Islet of Langerhans (tissue), 1 donor: ENCODE results near the gene RPL7L1.
"Not testable (repeated sequence)": the region's sequence is repeated elsewhere in the genome, so short reads cannot be mapped to it uniquely, and the experiment has no call there.

Experiments
- FAIRE-seq: peaks from one replicate; lab custom pipeline; 2011; peaks lifted over from hg19 to GRCh38; lab: Jason Lieb, UNC

Gene RPL7L1

DNA sequence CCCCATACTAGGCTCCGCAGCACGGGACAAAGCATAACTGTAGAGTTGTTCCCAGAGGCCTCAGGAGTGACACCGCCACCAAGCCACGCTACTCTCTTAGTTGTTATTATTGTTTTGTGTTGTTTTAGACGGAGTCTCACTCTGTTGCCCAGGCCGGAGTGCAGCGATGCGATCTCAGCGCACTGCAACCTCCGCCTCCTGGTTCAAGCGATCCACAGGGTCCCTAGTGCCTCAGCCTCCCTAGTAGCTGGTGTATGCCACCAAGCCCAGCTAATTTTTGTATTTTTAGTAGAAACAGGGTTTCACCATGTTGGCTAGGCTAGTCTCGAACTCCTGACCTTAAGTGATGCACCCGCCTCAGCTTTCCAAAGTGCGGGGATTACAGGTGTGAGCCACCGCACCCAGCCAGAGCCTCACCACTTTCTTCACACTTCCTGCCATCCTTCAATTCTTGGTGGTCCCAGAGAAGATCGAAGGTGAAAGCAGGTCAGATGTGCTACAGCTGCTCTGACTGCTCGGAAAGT lies 11.8 kb downstream of the RPL7L1 start:
- no peak for FAIRE-seq

DNA sequence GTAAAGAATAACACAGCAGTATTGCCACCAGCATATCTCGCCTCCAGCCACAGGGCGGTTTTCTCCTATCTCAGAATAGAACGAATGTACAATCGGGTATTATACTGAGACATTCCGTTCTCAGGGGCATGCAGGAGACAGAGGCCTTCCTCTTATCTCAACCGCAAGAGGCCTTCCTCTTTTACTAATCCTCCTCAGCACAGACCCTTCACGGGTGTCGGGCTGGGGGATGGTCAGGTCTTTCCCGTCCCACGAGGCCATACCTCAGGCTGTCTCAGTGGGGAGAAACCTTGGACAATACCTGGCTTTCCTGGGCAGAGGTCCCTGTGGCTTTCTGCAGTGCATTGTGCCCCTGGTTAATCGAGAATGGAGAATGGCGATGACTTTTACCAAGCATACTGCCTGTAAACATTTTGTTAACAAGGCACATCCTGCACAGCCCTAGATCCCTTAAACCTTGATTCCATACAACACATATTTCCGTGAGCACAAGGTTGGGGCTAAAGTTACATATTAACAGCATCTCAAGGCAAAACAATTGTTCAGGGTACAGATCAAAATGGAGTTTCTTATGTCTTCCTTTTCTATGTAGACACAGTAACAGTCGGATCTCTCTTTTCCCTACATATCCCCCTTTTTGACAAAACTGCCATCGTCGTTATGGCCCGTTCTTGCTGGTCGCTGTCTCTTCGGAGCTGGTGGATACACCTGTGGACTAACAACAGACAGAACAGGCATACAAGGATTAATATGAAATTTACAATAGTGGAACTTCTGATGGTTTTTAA lies 14.8 kb downstream of the RPL7L1 start:
- not testable (repeated sequence) for FAIRE-seq

DNA sequence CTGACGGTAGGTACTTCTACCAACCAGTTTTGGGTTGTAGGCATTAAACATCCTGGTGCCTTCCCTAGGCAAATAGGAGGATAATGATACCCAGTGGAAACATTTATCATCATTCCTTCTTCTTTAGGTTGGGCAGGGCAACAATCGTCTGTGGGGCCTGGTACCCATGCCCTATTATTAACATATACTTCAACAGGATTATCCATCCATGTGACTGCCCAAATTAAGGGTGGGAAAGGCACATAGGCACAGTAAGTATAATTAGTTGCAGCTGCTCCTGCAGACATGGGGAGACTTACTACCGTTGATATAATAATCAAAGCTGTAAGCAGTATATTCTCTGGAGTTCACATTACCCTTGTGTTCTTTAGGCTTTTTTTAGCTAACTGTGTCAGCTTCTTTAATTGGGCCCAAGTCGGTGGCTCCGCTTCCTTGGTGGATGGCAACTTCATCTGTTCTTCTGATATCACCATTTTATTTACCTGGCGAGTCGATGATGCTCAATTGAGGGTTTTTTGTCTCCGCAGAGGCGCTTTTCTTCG lies 16.8 kb downstream of the RPL7L1 start:
- FAIRE-seq = no peak

DNA sequence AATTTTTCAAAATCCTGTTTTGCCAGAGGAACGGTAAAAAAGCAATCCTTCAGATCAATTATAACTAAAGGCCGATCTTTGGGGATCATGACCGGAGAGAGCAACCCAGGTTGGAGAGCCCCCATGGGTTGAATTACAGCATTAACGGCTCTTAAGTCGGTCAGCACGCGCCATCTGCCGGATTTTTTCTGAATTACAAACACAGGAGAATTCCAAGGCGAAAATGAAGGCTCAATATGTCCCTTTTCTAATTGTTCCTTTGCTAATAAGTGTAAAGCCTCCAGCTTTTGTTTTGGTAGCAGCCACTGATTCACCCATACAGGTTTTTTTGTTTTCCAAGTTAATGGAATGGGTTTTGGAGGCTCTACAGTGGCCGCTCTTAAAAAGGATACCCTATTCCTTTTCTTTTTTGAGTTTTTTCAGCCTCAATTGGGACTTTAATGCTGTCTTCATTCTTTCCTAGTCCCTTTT lies 19.5 kb downstream of the RPL7L1 start:
- FAIRE-seq = peak; percentile 78

DNA sequence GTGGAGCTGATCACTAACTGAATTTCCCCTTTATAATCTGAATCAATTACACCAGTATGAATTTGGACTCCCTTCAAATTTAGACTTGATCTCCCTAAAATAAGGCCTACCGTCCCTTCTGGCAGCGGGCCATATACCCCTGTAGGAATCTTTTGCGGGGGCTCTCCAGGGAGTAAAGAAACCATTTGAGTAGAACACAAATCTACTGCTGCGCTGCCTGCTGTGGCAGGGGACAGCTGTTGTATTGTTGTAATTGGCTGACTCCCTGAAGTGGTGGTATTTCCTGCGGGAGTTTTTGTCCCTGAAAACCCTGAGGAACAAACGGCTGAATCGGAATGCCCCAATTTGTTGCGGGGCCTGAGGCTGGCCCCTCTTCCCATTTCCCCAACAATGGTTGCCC lies 20.5 kb downstream of the RPL7L1 start:
- FAIRE-seq = no peak

DNA sequence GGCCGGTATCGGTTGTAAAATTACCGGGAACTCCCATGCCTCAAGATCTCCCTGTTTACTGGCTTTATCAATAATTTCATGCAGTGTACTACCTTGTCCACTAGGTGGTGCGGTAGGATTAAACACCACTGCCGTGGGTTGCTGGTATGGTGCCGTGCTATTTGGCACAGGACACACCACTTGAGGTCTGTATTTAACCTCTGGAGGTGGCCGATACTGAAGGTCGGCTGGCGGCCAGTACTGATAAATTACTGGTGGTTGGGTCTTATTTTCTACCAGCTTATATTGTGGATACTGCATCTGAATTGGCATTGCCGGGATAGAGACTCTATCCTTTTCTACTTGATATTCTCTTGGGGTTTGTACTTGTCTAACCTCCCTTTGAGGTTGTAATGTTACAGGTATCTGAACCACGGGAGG lies 22.1 kb downstream of the RPL7L1 start:
- no peak for FAIRE-seq

DNA sequence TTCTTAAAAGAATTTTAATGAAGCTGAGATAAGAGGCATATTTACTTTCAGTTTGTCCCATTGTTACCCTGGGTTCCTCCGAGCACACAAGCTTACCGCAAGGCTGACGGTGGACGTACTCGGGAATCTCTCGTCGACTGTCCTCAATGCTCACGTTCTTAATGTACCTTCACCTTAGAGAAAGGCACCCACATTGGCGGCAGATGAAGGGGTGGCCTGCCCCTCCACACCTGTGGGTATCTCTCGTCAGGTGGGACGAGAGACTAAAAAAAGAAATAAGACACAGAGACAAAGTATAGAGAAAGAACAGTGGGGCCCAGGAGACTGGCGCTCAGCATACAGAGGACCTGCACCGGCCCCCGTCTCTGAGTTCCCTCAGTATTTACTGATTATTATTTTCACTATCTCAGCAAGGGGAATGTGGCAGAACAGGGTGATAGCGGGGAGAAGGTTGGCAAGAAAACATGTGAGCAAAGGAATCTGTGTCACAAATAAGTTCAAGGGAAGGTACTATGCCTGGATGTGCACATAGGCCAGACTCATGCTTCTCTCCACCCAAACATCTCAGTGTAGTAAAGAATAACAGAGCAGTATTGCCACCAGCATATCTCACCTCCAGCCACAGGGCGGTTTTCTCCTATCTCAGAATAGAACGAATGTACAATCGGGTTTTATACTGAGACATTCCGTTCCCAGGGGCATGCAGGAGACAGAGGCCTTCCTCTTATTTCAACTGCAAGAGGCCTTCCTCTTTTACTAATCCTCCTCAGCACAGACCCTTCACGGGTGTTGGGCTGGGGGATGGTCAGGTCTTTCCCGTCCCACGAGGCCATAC lies 23.2 kb downstream of the RPL7L1 start:
- not testable (repeated sequence) for FAIRE-seq

DNA sequence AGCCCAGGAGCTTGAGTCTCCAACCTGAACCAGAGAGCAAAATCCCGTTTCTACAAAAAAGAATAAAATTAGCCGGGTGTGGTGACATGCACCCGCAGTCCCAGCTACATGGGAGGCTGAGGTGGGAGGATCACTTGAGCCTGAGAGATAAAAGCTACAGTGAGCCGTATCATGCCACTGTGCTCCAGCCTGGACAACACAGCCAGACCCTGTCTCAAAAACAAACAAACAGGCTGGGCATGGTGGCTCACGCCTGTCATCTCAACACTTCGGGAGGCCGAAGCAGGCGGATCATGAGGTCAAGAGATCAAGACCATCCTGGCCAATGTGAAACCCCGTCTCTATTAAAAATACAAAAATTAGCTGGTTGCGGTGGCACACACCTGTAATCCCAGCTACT lies 25.1 kb downstream of the RPL7L1 start:
- no peak for FAIRE-seq

DNA sequence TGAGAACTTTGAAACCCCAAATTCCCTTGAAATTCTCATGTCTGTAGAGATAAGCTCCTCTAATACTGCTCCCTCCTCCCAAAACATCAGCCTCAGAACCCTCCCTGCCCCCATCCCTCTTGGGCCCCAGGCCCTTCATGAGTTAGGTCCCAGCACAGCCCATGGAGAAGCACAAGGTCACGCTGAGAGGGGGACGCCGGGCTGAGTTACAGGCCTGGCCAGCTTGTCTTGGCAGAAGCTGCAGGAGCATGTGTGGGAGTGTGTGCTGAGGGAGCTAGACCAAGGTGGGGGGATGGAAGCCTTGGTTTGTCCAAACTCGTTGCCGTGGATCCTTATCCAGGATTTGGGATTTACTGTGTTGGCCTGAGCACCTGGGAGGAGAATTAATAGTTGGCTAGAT lies 27.9 kb downstream of the RPL7L1 start:
- FAIRE-seq = no peak

DNA sequence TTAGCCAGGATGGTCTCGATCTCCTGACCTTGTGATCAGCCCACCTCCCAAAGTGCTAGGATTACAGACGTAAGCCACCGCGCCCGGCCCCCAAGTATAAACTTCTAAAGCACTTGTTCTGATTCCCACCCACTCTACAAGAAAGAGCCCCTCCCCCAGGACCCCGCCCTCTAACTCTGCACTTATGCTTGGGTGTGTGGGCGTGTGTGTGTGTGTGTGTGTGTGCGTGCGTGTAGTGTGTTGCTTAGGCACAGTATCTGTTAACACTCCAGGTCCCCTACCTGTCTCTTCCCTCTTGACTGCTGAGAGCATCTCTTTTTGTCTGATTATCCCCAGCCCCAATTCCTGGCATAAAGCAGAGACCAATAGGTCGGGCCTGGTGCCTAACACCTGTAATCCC lies 30.4 kb downstream of the RPL7L1 start:
- FAIRE-seq = no peak

DNA sequence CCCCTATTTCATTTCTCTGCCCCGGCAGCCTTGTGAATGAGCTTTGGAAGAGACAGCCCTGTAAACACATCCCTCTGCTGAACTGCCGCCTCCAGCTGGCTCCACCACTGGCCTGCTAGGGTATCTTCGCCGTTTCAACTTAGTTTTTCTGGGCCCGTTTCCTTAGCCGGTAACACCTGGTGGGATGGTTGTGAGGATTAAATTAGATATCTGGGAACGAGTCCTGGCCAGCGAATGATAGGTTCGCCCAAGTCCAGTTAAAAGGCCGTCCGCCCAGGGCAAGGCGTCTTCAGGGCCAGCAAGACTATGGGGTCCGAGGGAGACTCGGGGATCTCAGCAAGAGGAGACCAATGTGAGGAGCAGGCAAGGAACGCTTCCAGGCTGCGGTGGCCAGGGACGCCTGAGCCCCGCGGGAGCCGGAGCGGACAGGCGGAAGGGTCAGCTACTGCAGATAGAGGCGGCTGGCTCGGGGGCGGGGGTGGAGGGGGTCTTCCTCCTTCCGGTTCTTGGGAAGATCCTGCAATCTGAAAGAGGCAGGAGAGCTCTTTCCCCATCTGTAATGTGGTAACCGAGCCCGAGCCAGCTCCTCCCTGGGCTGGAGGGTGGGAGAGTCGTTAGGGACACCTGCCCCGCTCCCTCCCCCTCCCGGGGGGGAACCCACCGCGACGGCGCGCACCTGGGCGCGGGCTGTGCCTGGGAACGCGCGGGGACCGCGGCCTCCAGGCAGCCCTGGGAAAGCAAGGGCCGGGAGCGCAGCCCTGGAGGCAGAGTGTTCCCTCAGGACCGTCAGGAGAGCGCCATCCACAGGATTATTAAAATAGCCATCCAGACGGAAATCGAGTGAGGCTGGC lies 32.0 kb downstream of the RPL7L1 start:
- FAIRE-seq = no peak

DNA sequence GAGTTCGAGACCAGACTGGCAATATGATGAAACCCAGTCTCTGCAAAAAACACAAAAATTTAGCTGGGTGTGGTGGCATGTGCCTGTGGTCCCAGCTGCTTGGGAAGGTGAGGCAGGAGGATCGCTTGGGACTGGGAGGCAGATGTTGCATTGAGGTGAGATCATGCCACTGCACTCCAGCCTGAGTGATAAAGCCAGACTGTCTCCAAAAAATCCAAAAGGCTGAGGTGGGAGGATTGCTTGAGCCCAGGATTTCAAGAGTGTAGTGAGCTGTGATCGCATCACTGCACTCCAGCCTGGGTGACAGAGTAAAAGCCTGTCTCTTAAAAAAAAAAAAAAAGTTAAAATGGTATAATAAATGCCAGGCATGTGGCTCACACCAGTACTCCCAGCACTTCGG lies 35.1 kb downstream of the RPL7L1 start:
- FAIRE-seq = no peak

DNA sequence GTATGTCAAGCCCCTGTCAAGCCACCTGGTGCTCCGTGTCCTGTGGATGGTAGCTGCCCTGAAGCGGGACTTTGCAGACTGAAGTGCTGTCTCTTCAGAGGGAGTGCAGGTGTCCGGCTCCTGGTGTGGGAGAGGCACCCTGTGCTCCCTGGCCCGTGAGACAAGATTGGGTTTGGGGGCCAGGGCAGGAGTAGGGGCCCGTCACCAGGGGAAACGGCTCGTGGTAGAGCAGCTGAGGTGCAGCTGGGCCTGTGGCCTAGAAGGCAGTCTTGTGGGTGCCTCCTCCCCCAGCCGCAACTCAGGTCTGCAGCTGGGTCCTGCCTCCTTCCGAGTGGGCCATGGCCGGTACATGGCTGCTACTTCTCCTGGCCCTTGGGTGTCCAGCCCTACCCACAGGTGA lies 36.3 kb downstream of the RPL7L1 start, which contains the start of gene PTCRA:
Gene PTCRA, plus strand, starts transcription at position 322 of the 400 bp plus-strand sequence. Its CDS starts 17 bp downstream, at position 339.
- no peak for FAIRE-seq

DNA sequence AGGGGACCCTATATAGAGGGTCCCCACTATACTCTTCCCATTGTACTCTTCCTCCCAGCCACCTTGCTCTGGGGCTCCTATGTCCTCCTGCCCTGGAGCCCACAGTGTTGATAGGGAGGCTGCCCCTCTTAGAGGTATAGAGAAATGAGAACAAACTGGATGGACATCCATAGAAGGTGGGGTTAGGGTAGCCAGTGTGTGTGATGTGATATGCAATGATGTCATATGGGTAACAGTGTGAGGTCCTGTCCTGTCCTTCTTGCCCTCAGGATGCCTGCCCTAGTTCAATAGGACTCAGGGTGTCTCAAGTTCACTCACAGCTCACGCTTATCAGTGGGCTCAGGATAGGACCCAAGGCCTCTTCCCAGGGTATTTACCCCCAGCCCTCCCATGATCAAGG lies 36.9 kb downstream of the RPL7L1 start:
- no peak for FAIRE-seq

DNA sequence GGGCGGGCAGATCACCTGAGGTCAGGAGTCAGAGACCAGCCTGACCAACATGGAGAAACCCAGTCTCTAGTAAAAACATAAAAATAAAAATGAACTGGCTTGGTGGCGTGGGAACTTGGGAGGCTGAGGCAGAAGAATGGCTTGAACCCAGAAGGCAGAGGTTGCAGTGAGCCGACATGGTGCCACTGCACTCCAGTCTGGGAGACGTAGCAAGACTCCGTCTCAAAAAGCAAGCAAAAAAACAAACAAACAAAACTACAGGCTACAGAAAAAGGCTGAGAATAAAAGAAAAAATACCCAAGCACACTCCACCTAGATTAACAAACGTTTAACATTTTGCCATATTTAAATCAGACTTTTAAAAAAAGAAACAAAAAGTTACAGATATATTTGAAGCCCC lies 42.4 kb downstream of the RPL7L1 start:
- FAIRE-seq = no peak

DNA sequence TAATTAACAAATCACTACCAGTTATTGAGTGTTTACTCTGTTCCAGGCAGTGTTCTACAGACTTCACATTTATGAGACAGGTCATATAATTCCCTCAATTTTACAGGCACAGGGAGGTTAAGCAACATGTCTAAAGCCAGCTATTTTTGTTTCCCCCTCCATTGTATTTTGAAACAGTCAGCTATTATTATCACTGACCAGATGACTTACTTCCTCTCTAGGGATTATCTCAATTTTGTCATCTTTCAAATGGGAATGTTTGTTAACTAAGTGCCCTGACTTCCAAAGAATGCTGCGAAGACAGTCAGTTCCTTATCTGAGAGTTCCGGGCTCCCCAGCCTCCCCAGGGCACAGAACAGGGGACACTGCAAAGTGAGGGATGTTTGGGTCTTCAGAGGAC lies 44.2 kb downstream of the RPL7L1 start:
- no peak for FAIRE-seq

DNA sequence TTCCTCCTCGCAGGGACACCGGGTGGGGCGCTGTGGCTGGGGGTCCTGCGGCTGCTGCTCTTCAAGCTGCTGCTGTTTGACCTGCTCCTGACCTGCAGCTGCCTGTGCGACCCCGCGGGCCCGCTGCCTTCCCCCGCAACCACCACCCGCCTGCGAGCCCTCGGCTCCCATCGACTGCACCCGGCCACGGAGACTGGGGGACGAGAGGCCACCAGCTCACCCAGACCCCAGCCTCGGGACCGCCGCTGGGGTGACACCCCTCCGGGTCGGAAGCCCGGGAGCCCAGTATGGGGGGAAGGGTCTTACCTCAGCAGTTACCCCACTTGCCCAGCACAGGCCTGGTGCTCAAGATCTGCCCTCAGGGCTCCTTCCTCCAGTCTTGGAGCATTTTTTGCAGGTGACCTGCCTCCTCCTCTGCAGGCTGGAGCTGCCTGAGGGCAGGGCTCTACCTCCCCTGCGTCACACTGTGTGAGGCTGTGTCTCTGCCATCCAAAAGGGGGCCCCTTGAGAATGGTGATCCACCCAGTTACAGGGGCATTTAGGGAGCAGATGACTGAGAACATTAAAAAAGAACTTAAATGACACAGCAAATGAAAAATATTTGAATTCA lies 45.9 kb downstream of the RPL7L1 start:
- no peak for FAIRE-seq

DNA sequence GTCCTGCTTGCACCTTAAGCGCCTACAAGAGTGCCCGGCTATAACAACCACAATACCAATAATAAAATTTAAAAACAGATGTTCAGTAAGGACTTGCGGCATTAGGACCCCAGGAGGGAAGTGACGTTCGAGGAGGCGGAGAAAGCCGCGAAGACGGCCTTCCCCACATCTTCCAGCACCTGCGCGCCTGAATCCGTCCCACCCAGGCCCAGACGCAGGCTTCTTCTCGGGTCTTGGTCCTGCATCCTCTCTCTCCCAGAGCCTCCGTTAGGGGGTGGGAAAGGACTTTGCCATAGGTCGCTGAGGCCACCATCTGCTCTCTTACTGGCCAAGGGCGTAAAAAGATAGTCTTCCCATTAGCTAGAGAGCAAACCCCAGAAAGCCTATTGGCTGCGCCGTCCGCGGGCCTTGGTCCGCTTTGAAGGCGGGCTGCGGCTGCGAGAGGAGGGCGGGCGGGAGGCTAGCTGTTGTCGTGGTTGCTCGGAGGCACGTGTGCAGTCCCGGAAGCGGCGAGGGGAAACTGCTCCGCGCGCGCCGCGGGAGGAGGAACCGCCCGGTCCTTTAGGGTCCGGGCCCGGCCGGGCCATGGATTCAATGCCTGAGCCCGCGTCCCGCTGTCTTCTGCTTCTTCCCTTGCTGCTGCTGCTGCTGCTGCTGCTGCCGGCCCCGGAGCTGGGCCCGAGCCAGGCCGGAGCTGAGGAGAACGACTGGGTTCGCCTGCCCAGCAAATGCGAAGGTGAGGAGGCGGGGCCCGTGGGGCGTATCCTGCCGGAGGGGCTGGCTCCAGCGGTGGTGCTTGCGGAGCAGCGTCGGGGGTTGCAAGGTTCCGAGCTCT lies 49.8 kb downstream of the RPL7L1 start, which contains the start of gene CNPY3:
Gene CNPY3, plus strand, starts transcription at position 495 of the 835 bp plus-strand sequence. Its CDS starts 91 bp downstream, at position 586.
- FAIRE-seq = no peak

DNA sequence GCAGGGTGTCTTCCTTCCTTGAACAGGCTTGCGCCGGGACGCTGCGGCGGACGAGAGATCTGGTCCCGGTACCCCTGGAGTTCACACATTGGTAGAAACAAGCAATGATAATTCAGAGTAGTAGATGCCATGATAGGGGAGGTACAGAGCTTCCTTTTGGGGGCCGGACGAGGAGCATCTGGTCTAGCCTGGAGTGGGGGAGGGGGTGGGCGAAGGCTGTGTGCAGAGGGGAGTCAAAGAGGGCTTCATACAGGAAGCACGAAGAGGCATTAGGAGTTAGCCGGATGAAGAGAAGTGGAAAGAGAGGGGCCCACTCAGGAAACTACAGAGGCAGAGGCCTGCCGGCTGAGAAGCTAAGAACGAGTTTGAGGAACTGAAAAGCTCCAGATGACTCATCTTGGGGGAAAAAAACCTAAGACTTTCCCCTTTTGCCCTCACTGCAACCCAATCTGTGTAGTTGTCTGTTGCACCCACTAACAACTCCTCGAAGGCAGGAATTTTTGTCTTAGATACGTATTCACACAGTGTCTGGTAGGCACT lies 50.5 kb downstream of the RPL7L1 start:
- no peak for FAIRE-seq

DNA sequence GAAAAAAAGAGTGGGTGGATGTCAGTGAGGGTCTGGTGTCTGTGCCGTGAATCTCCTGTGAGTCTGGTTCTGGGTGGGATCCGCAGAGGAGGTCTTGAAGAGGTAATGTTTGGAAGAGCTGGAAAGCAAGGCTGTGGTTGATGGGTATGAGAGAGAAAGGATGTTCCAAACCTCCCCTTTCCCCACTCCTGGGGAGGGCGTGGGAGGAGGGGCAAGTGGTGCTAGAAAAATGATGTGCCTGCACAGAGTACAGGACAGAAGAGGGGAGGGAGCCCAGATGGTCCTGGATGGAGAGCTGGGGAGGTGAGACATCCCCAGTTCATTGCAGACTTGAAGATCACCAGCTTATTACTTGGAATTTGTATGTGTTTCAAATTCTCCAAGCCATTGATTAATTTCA lies 53.0 kb downstream of the RPL7L1 start:
- FAIRE-seq = no peak
